Measurements from ENCODE around the gene CBX8. TPM values are rescaled to one million over a fixed set of nuclear protein-coding genes. Genes with fewer than 3 reads are reported as not detected.

CBX8 gene
- total RNA-seq, 4 donors from 2014 or later, result 1.7 to 3.5 (median 2.7) TPM

DNA sequence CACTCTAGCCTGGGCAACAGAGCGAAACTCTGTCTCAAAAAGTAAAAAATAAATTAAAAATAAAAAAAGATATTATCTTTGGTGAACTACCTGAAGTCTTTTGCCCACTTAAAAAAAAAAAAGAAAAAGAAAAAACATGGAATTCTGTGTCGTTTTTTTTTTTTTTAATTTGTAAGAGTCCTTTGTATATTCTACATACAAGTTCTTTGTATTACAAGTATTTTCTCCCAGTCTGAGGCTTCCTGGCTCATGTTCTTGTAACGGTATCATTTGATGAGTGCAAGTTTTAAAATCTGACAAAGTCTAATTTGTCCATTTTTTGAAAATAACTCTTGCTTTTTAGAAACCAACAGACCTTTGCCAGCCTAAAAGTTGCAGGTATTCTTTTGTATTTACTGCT is 31.2 kb downstream of the CBX8 start:
- no peaks in the 10 kb centered on the region for H3K36me3 ChIP-seq
- intact Hi-C loops (cut with DNase I), result no loop called here
- H3K27me3 ChIP-seq, result no peaks in the 10 kb centered on the region
- no peaks in the 10 kb centered on the region for H3K4me1 ChIP-seq
- WGBS, 2 donors, result 64 to 66% methylated on average over 3 of the region's 3 CpGs
- DNase-seq, result no peak
- H3K4me3 ChIP-seq (replicated peaks in 1 of 3), result no peak overlapping the region
- H3K27ac ChIP-seq, result no peak overlapping the region
- no peak for TF ChIP-seq POLR2A (IDR thresholded peaks at IDR 0.05)
- TF ChIP-seq, protein P1, sequence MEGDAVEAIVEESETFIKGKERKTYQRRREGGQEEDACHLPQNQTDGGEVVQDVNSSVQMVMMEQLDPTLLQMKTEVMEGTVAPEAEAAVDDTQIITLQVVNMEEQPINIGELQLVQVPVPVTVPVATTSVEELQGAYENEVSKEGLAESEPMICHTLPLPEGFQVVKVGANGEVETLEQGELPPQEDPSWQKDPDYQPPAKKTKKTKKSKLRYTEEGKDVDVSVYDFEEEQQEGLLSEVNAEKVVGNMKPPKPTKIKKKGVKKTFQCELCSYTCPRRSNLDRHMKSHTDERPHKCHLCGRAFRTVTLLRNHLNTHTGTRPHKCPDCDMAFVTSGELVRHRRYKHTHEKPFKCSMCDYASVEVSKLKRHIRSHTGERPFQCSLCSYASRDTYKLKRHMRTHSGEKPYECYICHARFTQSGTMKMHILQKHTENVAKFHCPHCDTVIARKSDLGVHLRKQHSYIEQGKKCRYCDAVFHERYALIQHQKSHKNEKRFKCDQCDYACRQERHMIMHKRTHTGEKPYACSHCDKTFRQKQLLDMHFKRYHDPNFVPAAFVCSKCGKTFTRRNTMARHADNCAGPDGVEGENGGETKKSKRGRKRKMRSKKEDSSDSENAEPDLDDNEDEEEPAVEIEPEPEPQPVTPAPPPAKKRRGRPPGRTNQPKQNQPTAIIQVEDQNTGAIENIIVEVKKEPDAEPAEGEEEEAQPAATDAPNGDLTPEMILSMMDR (IDR thresholded peaks at IDR 0.05), result no peak
- H3K9me3 ChIP-seq, result no peaks in the 10 kb centered on the region

DNA sequence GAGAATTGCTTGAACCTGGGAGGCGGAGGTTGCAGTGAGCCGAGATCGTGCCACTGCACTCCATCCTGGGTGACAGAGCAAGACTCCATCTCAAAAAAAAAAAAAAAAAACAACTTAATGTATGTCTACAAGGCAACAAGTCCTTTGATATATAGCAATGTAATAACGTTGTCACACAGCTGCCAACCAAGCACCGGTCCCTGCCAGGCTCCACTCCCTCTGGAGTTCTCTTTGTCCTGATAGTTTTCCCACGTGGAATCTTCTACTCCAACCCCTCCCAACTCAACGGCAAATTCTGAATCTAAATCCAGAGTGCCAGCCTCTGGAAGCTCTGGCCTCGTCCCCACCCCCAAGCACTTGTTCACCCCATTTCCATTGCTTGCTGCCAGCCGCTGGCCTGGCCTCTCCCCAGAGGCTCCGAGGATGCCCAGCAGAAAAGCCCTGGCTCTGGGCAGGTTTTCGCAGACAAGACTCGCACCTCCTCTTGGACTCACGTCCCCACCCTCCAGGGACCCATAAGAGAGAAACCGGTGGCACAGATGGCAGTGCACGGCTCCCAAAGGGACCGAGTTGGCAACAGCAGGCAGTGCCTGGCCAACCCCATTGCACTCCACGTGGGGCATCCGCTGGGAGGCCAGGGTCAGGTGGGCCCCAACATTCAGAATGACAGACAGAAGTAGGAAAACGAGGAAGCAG is 34.8 kb downstream of the CBX8 start:
- TF ChIP-seq, protein P1 (IDR thresholded peaks at IDR 0.05), result no peak
- TF ChIP-seq POLR2A (IDR thresholded peaks at IDR 0.05), result no peak
- Histone ChIP-seq H3K9me3 (no peaks in the 10 kb centered on the region), H3K36me3 (no peaks in the 10 kb centered on the region), H3K27me3 (no peaks in the 10 kb centered on the region), H3K4me3 (replicated peaks in 1 of 3) (no peak overlapping the region), H3K27ac (no peak overlapping the region), H3K4me1 (no peaks in the 10 kb centered on the region)
- 85 to 86% methylated on average over 19 of the region's 19 CpGs for WGBS, 2 donors
- no peak for DNase-seq
- intact Hi-C loops (cut with DNase I), result no loop called here

DNA sequence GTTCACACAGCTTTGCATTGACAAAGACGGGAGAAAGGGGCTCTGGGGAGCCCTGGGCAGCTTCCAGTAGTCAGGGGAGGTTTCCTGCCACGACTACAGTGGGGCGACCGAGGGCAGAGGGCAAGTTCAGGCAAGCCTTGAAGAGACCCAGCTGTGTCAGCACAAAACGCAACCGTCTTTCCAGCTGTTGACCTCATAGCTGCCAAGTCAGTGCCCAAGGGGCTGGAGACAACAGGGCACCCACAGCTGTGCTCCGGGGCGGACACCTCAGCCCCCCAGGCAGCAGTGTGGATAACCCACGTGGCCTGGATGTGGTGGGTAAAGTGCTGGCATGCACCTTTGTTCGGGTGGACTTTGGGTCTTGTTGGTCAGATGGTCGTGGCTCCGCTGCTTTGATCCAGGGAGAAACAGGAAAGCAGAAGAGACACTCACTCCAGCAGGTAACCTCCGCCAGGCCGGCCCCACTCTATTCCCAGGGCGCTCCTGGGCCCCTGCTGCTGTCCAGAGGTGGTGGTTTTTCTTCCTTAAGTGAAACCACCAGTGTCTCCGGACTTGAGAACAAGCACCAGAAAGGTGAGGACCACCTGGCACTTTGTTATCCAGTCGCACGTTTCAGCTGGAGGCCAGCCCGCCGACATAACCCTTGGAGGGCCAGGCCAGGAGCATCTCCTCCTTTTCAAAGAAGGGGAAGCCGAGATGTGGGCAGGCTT is 36.5 kb downstream of the CBX8 start:
- 86 to 87% methylated on average over 18 to 21 of the region's 21 CpGs for WGBS, 2 donors
- TF ChIP-seq POLR2A (IDR thresholded peaks at IDR 0.05), result no peak
- TF ChIP-seq, protein P1 (IDR thresholded peaks at IDR 0.05), result no peak

DNA sequence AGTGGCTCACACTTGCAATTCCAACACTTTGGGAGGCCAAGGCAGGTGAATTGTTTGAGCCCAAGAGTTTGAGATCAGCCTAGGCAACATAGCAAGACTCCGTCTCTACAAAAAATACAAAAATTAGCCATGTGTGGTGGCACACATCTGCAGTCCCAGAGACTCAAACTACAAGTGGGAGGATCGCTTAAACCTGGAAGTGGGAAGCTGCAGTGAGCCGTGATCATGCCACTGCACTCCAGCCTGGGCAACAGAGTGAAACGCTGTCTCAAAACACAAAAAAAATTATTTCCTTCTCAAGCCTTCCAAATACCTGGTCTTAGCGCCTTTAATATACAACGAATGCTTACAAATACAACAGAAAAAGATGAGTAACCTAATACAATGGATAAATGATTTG is 38.6 kb downstream of the CBX8 start:
- no peaks in the 10 kb centered on the region for H3K36me3 ChIP-seq
- no peak overlapping the region for H3K4me3 ChIP-seq (replicated peaks in 1 of 3)
- H3K27ac ChIP-seq, result no peak overlapping the region
- no peaks in the 10 kb centered on the region for H3K27me3 ChIP-seq
- TF ChIP-seq, protein P1 (IDR thresholded peaks at IDR 0.05), result no peak
- TF ChIP-seq POLR2A (IDR thresholded peaks at IDR 0.05), result no peak
- DNase-seq, result peak; percentile 62 to 67
- WGBS, 2 donors, result 30 to 40% methylated on average over 6 of the region's 6 CpGs
- intact Hi-C loops (cut with DNase I), result no loop called here
- H3K9me3 ChIP-seq, result no peaks in the 10 kb centered on the region
- no peaks in the 10 kb centered on the region for H3K4me1 ChIP-seq

More for the DNA sequence above, 36.5 kb downstream of the CBX8 start:
- H3K36me3 ChIP-seq, result no peaks in the 10 kb centered on the region
- intact Hi-C loops (cut with DNase I), result no loop called here
- H3K9me3 ChIP-seq, result no peaks in the 10 kb centered on the region
- H3K4me3 ChIP-seq (replicated peaks in 1 of 3), result no peak overlapping the region
- no peaks in the 10 kb centered on the region for H3K27me3 ChIP-seq
- no peak overlapping the region for H3K27ac ChIP-seq
- no peaks in the 10 kb centered on the region for H3K4me1 ChIP-seq
- no peak for DNase-seq

DNA sequence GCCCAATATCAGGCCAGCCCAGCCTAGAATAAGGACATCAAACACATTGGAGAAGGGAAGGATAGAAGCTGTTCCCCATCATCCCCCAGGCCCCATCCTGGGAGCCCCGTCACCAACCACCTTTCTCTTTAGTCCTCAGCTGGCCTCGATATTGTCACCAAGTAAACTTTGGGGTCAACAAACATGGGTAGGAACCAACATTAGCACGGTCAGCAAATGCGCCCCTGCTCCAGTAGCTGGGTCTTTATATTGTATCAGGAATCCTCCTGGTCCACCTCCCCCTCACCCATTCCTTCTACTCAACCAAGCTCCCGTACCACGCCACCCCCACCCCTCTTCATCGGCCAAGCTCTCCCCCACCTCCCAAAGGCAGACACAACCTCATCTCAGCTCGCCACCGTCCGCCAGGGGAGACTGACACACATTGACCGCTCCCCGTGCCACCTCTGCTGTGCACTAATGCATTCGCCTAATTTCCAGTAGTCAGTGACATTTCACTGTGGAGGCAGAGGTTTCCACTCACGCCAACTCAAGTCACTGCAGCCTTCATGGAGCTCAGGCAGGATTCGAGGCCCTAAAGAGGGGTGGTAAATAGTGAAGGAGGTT is 39.6 kb downstream of the CBX8 start:
- DNase-seq, result no peak
- Histone ChIP-seq H3K27me3 (no peaks in the 10 kb centered on the region), H3K27ac (no peak overlapping the region), H3K36me3 (no peaks in the 10 kb centered on the region), H3K9me3 (no peaks in the 10 kb centered on the region), H3K4me1 (no peaks in the 10 kb centered on the region), H3K4me3 (replicated peaks in 1 of 3) (no peak overlapping the region)
- 94 to 98% methylated on average over 15 of the region's 15 CpGs for WGBS, 2 donors
- intact Hi-C loops (cut with DNase I), result no loop called here
- TF ChIP-seq POLR2A (IDR thresholded peaks at IDR 0.05), result no peak
- TF ChIP-seq, protein P1 (IDR thresholded peaks at IDR 0.05), result no peak

Measured in thyroid gland (tissue), 4 donors.